ENCODE data around the gene SERPINE2. TPM values are rescaled to one million over a fixed set of nuclear protein-coding genes. Genes with fewer than 3 reads are reported as not detected.

The SERPINE2 gene
- total RNA-seq, 1 donor from 2014 or later: 95.3 TPM

GRCh38 chr2:224072541-224073188, 33.6 kb upstream of the SERPINE2 start:
- DNase-seq (ENCODE audit: low read depth) (no peak), FAIRE-seq (no peak)
- no peaks in the 10 kb centered on the region for H3K36me3 ChIP-seq (ENCODE audit: control insufficient read depth, insufficient read depth, low read length)
- H3K27me3 ChIP-seq (ENCODE audit: control insufficient read depth, insufficient read depth, low read length): no peaks in the 10 kb centered on the region
- no peak for TF ChIP-seq CTCF (IDR thresholded peaks at IDR 0.05; ENCODE audit: insufficient read depth, low read length, severe bottlenecking)
- H3K4me3 ChIP-seq (ENCODE audit: low read depth, low read length): no peak overlapping the region

- Histone ChIP-seq H3K36me3 (ENCODE audit: control insufficient read depth, insufficient read depth, low read length) (no peaks in the 10 kb centered on the region), H3K4me3 (ENCODE audit: low read depth, low read length) (no peak overlapping the region), H3K27me3 (ENCODE audit: control insufficient read depth, insufficient read depth, low read length) (no peaks in the 10 kb centered on the region)
- no peak for TF ChIP-seq CTCF (IDR thresholded peaks at IDR 0.05; ENCODE audit: insufficient read depth, low read length, severe bottlenecking)
- FAIRE-seq: no peak
- no peak for DNase-seq (ENCODE audit: low read depth)
Measured at GRCh38 chr2:224069172-224069571, 30.1 kb upstream of the SERPINE2 start.

GRCh38 chr2:224063298-224063648, 24.2 kb upstream of the SERPINE2 start:
- DNase-seq (ENCODE audit: low read depth) (no peak), FAIRE-seq (no peak)
- H3K36me3 ChIP-seq (ENCODE audit: control insufficient read depth, insufficient read depth, low read length): no peaks in the 10 kb centered on the region
- no peak overlapping the region for H3K4me3 ChIP-seq (ENCODE audit: low read depth, low read length)
- no peaks in the 10 kb centered on the region for H3K27me3 ChIP-seq (ENCODE audit: control insufficient read depth, insufficient read depth, low read length)
- no peak for TF ChIP-seq CTCF (IDR thresholded peaks at IDR 0.05; ENCODE audit: insufficient read depth, low read length, severe bottlenecking)

GRCh38 chr2:224062481-224063297, 23.6 kb upstream of the SERPINE2 start:
- Histone ChIP-seq H3K36me3 (ENCODE audit: control insufficient read depth, insufficient read depth, low read length) (no peaks in the 10 kb centered on the region), H3K27me3 (ENCODE audit: control insufficient read depth, insufficient read depth, low read length) (no peaks in the 10 kb centered on the region), H3K4me3 (ENCODE audit: low read depth, low read length) (no peak overlapping the region)
- FAIRE-seq (no peak), DNase-seq (ENCODE audit: low read depth) (no peak)
- no peak for TF ChIP-seq CTCF (IDR thresholded peaks at IDR 0.05; ENCODE audit: insufficient read depth, low read length, severe bottlenecking)

- no peak for FAIRE-seq
- TF ChIP-seq CTCF (IDR thresholded peaks at IDR 0.05; ENCODE audit: insufficient read depth, low read length, severe bottlenecking): no peak
- no peaks in the 10 kb centered on the region for H3K36me3 ChIP-seq (ENCODE audit: control insufficient read depth, insufficient read depth, low read length)
Measured at GRCh38 chr2:224060783-224061482, 21.8 kb upstream of the SERPINE2 start.

More at GRCh38 chr2:224060783-224061482, 21.8 kb upstream of the SERPINE2 start:
- no peak for DNase-seq (ENCODE audit: low read depth)
- Histone ChIP-seq H3K4me3 (ENCODE audit: low read depth, low read length) (no peak overlapping the region), H3K27me3 (ENCODE audit: control insufficient read depth, insufficient read depth, low read length) (no peaks in the 10 kb centered on the region)

Data from bronchial epithelial cell (primary cell).